ENCODE data around the gene TLCD2. TPM values are rescaled to one million over a fixed set of nuclear protein-coding genes. Genes with fewer than 3 reads are reported as not detected.

TLCD2 gene
- total and polyA plus RNA-seq, 2 of the 13 experiments (the other 11 are each of a cell fraction or from before 2014, with no cell fraction given) = 0.90 to 1.1 TPM

DNA sequence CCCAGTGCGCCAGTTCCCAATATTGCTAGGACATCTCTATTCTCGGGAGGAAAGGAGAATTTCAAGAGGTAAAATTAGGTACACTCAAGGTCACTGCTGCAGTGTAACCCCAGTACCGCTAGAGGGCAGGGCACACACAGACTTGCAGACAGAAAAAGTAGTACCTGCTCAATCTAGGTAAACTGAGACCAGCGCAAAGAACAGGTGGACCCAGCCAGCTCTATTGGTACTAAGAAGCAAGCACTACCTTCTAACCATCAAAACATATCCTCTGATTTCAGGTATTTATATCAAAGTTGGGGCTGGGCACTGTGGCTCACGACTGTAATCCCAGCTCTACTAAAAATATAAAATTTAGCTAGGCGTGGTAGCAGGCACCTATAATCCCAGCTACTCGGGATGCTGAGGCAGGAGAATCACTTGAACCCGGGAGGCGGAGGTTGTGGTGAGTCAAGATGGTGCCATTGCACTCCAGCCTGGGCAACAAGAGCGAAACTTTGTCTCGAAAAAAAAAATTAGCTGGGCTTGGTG, 10.7 kb upstream of the TLCD2 start (continued):
- TF ChIP-seq, protein P1, sequence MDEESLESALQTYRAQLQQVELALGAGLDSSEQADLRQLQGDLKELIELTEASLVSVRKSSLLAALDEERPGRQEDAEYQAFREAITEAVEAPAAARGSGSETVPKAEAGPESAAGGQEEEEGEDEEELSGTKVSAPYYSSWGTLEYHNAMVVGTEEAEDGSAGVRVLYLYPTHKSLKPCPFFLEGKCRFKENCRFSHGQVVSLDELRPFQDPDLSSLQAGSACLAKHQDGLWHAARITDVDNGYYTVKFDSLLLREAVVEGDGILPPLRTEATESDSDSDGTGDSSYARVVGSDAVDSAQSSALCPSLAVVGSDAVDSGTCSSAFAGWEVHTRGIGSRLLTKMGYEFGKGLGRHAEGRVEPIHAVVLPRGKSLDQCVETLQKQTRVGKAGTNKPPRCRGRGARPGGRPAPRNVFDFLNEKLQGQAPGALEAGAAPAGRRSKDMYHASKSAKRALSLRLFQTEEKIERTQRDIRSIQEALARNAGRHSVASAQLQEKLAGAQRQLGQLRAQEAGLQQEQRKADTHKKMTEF (CRISPR knock-in tag; IDR thresholded peaks at IDR 0.05) = peak; percentile 52
- TF ChIP-seq SRY (CRISPR knock-in tag; IDR thresholded peaks at IDR 0.05) (no peak), ARID5B (CRISPR knock-in tag; IDR thresholded peaks at IDR 0.05) (0 out of 2 replicates have a peak, but pooled peaks have one; percentile 14), ZNF496 (CRISPR knock-in tag; IDR thresholded peaks at IDR 0.05; ENCODE audit: insufficient replicate concordance) (no peak), ZFP36L2 (CRISPR knock-in tag; IDR thresholded peaks at IDR 0.05) (no peak), ZNF879 (CRISPR knock-in tag; IDR thresholded peaks at IDR 0.05) (no peak), FUBP1 (CRISPR knock-in tag; IDR thresholded peaks at IDR 0.05; ENCODE audit: borderline replicate concordance) (no peak), ZNF670 (CRISPR knock-in tag; IDR thresholded peaks at IDR 0.05; ENCODE audit: borderline replicate concordance) (no peak), MIER2 (CRISPR knock-in tag; IDR thresholded peaks at IDR 0.05) (no peak)
- TF ChIP-seq, protein P2, sequence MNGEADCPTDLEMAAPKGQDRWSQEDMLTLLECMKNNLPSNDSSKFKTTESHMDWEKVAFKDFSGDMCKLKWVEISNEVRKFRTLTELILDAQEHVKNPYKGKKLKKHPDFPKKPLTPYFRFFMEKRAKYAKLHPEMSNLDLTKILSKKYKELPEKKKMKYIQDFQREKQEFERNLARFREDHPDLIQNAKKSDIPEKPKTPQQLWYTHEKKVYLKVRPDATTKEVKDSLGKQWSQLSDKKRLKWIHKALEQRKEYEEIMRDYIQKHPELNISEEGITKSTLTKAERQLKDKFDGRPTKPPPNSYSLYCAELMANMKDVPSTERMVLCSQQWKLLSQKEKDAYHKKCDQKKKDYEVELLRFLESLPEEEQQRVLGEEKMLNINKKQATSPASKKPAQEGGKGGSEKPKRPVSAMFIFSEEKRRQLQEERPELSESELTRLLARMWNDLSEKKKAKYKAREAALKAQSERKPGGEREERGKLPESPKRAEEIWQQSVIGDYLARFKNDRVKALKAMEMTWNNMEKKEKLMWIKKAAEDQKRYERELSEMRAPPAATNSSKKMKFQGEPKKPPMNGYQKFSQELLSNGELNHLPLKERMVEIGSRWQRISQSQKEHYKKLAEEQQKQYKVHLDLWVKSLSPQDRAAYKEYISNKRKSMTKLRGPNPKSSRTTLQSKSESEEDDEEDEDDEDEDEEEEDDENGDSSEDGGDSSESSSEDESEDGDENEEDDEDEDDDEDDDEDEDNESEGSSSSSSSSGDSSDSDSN (CRISPR knock-in tag; IDR thresholded peaks at IDR 0.05) = no peak
- TF ChIP-seq, protein P3, sequence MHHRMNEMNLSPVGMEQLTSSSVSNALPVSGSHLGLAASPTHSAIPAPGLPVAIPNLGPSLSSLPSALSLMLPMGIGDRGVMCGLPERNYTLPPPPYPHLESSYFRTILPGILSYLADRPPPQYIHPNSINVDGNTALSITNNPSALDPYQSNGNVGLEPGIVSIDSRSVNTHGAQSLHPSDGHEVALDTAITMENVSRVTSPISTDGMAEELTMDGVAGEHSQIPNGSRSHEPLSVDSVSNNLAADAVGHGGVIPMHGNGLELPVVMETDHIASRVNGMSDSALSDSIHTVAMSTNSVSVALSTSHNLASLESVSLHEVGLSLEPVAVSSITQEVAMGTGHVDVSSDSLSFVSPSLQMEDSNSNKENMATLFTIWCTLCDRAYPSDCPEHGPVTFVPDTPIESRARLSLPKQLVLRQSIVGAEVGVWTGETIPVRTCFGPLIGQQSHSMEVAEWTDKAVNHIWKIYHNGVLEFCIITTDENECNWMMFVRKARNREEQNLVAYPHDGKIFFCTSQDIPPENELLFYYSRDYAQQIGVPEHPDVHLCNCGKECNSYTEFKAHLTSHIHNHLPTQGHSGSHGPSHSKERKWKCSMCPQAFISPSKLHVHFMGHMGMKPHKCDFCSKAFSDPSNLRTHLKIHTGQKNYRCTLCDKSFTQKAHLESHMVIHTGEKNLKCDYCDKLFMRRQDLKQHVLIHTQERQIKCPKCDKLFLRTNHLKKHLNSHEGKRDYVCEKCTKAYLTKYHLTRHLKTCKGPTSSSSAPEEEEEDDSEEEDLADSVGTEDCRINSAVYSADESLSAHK (CRISPR knock-in tag; IDR thresholded peaks at IDR 0.05; ENCODE audit: borderline replicate concordance) = no peak
- TF ChIP-seq, protein P4, sequence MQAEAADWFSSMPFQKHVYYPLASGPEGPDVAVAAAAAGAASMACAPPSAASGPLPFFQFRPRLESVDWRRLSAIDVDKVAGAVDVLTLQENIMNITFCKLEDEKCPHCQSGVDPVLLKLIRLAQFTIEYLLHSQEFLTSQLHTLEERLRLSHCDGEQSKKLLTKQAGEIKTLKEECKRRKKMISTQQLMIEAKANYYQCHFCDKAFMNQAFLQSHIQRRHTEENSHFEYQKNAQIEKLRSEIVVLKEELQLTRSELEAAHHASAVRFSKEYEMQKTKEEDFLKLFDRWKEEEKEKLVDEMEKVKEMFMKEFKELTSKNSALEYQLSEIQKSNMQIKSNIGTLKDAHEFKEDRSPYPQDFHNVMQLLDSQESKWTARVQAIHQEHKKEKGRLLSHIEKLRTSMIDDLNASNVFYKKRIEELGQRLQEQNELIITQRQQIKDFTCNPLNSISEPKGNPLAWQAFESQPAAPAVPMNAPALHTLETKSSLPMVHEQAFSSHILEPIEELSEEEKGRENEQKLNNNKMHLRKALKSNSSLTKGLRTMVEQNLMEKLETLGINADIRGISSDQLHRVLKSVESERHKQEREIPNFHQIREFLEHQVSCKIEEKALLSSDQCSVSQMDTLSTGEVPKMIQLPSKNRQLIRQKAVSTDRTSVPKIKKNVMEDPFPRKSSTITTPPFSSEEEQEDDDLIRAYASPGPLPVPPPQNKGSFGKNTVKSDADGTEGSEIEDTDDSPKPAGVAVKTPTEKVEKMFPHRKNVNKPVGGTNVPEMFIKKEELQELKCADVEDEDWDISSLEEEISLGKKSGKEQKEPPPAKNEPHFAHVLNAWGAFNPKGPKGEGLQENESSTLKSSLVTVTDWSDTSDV (CRISPR knock-in tag; IDR thresholded peaks at IDR 0.05) = no peak

All from HepG2 (cell line).